Measurements from ENCODE around the gene COG1.

The COG1 gene

DNA sequence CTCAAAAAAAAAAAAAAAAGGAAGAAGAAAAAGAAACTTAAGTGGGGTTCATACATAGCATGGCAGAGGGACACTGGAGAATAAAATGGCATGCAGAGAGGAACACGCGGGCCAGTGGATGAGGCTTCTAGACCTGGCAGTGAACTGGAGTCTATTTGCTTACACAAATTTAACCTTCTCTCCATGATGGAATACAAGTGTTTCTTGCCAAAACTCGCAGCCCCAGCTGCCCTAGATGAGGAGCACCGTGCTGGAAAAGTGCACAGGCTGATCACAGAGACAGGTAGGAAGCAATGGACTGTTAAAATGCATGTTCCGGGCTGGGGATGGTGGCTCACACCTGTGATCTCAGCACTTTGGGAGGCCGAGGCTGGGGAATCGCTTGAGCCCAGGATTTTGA lies 18.7 kb upstream of the COG1 start:
- H3K27ac ChIP-seq (ENCODE audit: low read depth, low read length), result no peak overlapping the region
- no peak overlapping the region for H2AFZ ChIP-seq (ENCODE audit: low read length, unreplicated experiment)
- H3K27me3 ChIP-seq (ENCODE audit: insufficient read depth, low read length), result peaks cover 2% of the 10 kb centered on the region; the same call in 1 of the 2 replicates
- H3K36me3 ChIP-seq (ENCODE audit: insufficient read depth, low read length), result no peaks in the 10 kb centered on the region
- no peak overlapping the region for H3K4me3 ChIP-seq (ENCODE audit: low read depth, low read length)
- H3K4me1 ChIP-seq (ENCODE audit: control insufficient read depth, insufficient read depth, low read length, unreplicated experiment), result no peaks in the 10 kb centered on the region
- H3K79me2 ChIP-seq (ENCODE audit: control insufficient read depth, insufficient read depth, low read length, unreplicated experiment), result no peaks in the 10 kb centered on the region

DNA sequence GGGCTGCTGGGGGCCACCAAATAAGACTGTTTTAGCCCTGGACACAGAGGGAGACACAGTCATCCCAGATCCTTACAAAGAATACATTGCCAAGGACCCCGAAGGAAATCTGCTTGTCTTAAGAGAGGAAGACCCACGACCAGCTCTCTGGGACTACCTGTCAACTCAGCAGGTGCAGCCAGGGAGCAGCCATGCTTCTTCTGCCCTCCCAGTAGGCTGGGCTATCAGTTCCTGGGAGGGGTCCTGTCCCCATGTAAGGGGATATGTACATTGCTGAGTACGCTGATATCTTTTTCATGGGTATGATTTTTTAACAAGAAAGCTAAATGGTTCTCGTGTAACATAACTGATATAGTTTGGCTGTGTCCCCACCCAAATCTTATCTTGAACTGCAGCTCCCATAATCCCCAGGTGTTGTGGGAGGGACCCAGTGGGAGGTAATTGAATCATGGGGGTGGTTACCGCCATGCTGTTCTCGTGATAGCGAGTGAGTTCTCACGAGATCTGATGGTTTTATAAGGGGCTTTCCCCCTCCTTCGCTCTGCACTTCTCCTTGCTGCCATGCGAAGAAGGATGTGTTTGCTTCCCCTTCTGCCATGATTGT lies 16.8 kb upstream of the COG1 start:
- no peak overlapping the region for H3K27ac ChIP-seq (ENCODE audit: low read depth, low read length)
- no peaks in the 10 kb centered on the region for H3K4me1 ChIP-seq (ENCODE audit: control insufficient read depth, insufficient read depth, low read length, unreplicated experiment)
- H3K27me3 ChIP-seq (ENCODE audit: insufficient read depth, low read length), result no peaks in the 10 kb centered on the region
- no peaks in the 10 kb centered on the region for H3K36me3 ChIP-seq (ENCODE audit: insufficient read depth, low read length)
- H2AFZ ChIP-seq (ENCODE audit: low read length, unreplicated experiment), result no peak overlapping the region
- H3K4me3 ChIP-seq (ENCODE audit: low read depth, low read length), result no peak overlapping the region
- no peaks in the 10 kb centered on the region for H3K79me2 ChIP-seq (ENCODE audit: control insufficient read depth, insufficient read depth, low read length, unreplicated experiment)

DNA sequence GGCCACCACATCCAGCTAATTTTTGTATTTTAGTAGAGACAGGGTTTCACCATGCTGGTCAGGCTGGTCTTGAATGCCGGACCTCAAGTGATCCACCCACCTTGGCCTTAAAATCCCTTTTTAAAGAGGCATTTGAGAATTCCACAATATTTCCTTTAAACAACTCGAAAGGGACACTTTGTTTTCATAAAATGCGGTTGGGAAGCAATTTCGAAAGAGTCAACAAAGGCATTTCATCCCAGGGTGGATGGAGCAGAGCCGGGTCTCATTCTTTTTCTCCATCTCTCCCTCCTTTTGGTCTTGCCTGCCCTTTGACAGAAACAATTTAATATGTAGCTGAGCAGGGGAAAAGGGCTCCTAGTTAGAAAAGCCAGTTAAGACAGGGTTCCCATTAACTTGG lies 13.5 kb upstream of the COG1 start:
- no peak overlapping the region for H3K4me3 ChIP-seq (ENCODE audit: low read depth, low read length)
- H2AFZ ChIP-seq (ENCODE audit: low read length, unreplicated experiment), result no peak overlapping the region
- no peaks in the 10 kb centered on the region for H3K79me2 ChIP-seq (ENCODE audit: control insufficient read depth, insufficient read depth, low read length, unreplicated experiment)
- no peaks in the 10 kb centered on the region for H3K36me3 ChIP-seq (ENCODE audit: insufficient read depth, low read length)
- no peak overlapping the region for H3K27ac ChIP-seq (ENCODE audit: low read depth, low read length)
- no peaks in the 10 kb centered on the region for H3K4me1 ChIP-seq (ENCODE audit: control insufficient read depth, insufficient read depth, low read length, unreplicated experiment)
- H3K27me3 ChIP-seq (ENCODE audit: insufficient read depth, low read length), result no peaks in the 10 kb centered on the region

DNA sequence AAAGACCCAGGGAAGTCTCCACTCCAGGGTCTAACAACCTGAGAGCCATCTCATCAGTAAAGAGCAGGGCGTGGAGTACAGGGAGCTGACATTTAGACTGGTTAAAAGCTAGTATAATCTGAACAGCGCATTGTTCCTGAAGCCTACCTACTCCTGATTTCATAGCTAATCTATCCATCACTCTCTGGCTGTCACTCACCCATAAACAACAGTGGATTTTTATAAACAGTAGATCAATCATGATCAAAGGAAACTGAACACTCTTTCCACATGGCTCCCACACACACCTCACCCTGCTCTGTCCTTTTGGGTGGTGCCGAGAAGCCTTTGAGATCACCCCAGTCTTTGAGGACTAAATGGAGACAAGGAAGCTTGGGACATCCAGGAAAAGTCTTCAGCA lies 13.0 kb upstream of the COG1 start:
- H3K4me1 ChIP-seq (ENCODE audit: control insufficient read depth, insufficient read depth, low read length, unreplicated experiment), result no peaks in the 10 kb centered on the region
- no peak overlapping the region for H3K27ac ChIP-seq (ENCODE audit: low read depth, low read length)
- H3K36me3 ChIP-seq (ENCODE audit: insufficient read depth, low read length), result no peaks in the 10 kb centered on the region
- H2AFZ ChIP-seq (ENCODE audit: low read length, unreplicated experiment), result no peak overlapping the region
- H3K27me3 ChIP-seq (ENCODE audit: insufficient read depth, low read length), result no peaks in the 10 kb centered on the region
- no peaks in the 10 kb centered on the region for H3K79me2 ChIP-seq (ENCODE audit: control insufficient read depth, insufficient read depth, low read length, unreplicated experiment)
- H3K4me3 ChIP-seq (ENCODE audit: low read depth, low read length), result no peak overlapping the region

DNA sequence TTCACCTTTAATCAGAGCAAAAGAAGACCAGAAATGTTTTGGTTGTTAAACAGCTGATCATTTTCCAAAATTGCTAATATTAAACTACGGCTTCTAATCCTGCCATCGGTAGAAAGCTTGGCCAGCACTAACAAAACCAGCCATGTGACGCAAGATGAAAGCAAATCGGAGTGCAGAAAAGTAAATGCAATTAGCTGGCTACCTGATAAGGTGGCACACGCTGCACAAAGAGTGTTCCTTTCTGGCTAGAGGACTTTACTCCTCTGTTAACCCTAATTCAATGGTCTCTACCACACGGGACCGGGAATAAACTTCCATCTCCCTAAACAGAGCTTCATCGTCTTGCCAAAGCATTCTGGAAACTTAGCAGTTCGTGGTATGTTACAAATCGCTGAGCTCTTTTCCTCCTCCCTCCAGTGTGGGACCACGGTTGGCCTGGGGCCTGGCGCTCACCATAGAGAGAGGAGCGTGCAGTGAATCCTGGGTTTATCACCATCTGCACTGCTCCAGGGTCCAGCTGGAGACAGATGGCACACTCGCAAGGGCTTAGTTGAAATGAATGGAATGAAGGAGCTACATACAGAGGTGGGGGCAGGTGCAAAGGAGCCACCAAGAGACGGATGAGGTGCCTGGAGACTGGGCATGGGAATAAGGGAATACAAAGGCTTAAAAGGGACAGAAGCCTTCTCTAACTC lies 10.1 kb upstream of the COG1 start:
- no peak overlapping the region for H3K4me3 ChIP-seq (ENCODE audit: low read depth, low read length)
- no peaks in the 10 kb centered on the region for H3K79me2 ChIP-seq (ENCODE audit: control insufficient read depth, insufficient read depth, low read length, unreplicated experiment)
- H3K36me3 ChIP-seq (ENCODE audit: insufficient read depth, low read length), result no peaks in the 10 kb centered on the region
- no peaks in the 10 kb centered on the region for H3K4me1 ChIP-seq (ENCODE audit: control insufficient read depth, insufficient read depth, low read length, unreplicated experiment)
- H3K27me3 ChIP-seq (ENCODE audit: insufficient read depth, low read length), result no peaks in the 10 kb centered on the region
- no peak overlapping the region for H2AFZ ChIP-seq (ENCODE audit: low read length, unreplicated experiment)
- H3K27ac ChIP-seq (ENCODE audit: low read depth, low read length), result no peak overlapping the region

DNA sequence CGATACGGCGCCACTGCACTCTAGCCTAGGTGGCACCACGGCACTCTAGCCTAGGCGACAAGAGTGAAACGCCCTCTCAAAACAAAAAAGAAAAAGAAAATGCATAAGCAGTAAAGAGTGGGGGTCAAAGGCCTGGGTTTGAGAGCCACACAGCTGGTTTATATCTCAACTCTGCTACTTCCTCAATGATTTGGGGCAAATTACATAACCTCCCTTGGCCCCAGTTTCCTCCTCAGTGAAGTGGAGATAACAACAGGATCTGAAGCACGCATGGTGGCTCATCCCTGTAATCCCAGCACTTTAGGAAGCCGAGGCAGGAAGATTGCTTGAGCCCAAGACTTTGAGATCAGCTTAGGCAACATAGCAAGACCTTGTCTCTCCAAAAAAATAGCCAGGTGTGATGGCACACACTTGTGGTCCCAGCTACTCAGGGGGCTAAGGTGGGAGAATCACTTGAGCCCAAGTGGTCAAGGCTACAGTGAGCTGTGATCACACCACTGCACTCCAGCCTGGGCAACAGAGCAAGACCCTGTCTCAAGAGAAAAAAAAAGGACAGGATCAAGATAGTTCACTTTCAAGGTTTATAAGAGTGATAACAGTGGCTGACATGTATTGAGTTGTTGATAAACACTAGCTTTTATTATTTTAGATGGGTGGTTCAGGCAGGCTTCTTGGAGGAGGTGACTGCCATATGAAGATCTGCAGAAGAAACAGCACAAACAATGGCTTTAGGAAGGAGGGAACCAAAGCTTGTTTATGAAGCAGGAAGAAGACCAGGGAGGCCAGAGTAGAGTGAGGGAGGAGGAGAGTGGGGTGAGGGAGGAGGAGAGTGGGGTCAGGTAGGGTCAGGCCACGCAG lies 8.5 kb upstream of the COG1 start:
- no peaks in the 10 kb centered on the region for H3K79me2 ChIP-seq (ENCODE audit: control insufficient read depth, insufficient read depth, low read length, unreplicated experiment)
- H3K4me3 ChIP-seq (ENCODE audit: low read depth, low read length), result no peak overlapping the region
- H3K27ac ChIP-seq (ENCODE audit: low read depth, low read length), result no peak overlapping the region
- no peaks in the 10 kb centered on the region for H3K27me3 ChIP-seq (ENCODE audit: insufficient read depth, low read length)
- no peak overlapping the region for H2AFZ ChIP-seq (ENCODE audit: low read length, unreplicated experiment)
- H3K4me1 ChIP-seq (ENCODE audit: control insufficient read depth, insufficient read depth, low read length, unreplicated experiment), result no peaks in the 10 kb centered on the region
- no peaks in the 10 kb centered on the region for H3K36me3 ChIP-seq (ENCODE audit: insufficient read depth, low read length)

DNA sequence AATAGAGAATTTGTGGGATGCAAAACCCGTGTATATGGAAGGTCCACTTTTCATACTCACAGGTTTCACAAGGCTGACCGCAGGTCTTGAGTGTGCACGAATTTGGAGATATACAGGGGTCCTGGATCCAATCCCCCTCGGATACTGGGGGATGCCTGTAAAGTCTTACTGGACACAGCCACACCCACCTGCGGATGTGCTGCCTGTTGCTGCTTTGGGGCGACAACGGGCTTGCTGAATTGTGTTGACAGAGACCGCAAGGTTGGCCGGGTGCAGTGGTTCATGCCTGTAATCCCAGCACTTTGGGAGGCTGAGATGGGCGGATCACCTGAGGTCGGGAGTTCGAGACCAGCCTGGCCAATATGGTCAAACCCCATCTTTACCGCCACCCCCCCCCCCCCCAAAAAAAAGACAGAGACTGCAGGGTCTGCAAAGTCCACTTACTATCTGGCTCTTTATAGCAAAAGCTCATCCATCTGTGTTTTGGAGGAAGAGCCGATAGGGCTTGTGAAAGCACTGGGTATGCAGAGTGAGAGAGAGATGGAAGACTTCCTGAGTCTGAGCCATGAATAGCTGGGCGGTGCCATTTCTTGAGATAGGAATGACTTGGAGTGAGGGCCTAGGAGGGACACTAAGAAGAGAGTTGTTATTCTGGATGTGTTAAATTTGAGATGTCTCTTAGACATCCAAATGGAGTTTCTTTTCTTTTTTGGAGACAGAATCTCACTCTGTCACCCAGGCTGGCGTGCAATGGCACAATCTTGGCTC lies 6.4 kb upstream of the COG1 start:
- no peaks in the 10 kb centered on the region for H3K4me1 ChIP-seq (ENCODE audit: control insufficient read depth, insufficient read depth, low read length, unreplicated experiment)
- no peak overlapping the region for H3K4me3 ChIP-seq (ENCODE audit: low read depth, low read length)
- H3K27me3 ChIP-seq (ENCODE audit: insufficient read depth, low read length), result no peaks in the 10 kb centered on the region
- no peaks in the 10 kb centered on the region for H3K79me2 ChIP-seq (ENCODE audit: control insufficient read depth, insufficient read depth, low read length, unreplicated experiment)
- no peaks in the 10 kb centered on the region for H3K36me3 ChIP-seq (ENCODE audit: insufficient read depth, low read length)
- H2AFZ ChIP-seq (ENCODE audit: low read length, unreplicated experiment), result no peak overlapping the region
- H3K27ac ChIP-seq (ENCODE audit: low read depth, low read length), result no peak overlapping the region

DNA sequence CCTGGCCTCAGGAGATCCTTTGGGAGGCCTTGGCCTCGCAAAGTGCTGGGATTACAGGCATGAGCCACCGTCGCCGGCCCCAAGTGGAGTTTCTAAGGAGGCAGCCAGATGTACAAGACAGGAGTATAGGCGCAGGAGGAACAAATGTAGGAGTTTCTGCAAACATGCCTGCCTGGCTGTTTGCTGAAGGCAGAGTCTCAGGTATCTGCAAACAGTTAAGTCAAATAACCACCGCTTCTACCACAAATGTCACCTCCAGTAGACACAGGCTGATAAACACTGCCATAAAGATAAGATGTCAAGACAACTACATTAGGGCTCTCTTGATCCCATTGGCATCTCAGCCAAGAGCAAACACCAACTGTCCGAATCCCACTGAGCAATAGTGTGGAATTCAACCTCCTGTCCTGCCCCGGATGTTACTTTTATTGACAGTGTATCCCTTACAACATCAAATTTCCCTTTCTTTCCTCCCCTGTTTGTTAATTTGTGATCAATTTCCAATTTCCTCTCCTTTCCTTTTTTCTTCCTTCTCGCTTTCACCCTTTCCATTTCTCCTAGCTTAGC lies 5.6 kb upstream of the COG1 start:
- no peak overlapping the region for H3K27ac ChIP-seq (ENCODE audit: low read depth, low read length)

DNA sequence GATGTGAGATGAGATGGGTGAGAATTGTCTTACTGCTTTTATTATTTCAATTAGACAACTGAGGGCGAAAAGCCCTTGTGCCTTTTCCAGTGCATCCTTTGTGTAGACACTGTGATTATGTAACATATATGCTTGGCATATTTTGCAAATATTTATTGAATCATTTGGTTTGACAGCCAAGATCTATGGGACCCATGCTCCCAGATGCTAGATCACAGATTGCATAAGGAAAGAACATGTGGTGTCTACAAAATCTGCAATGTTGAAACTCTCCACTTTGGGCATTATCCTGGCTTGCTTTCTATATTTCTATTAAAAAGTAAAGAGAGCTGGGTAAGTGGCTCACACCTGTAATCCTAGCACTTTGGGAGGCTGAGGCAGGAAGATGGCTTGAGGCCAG lies 4.8 kb upstream of the COG1 start:
- H3K36me3 ChIP-seq (ENCODE audit: insufficient read depth, low read length), result no peaks in the 10 kb centered on the region
- H3K27ac ChIP-seq (ENCODE audit: low read depth, low read length), result no peak overlapping the region
- H3K27me3 ChIP-seq (ENCODE audit: insufficient read depth, low read length), result no peaks in the 10 kb centered on the region
- peaks cover 1% of the 10 kb centered on the region for H3K79me2 ChIP-seq (ENCODE audit: control insufficient read depth, insufficient read depth, low read length, unreplicated experiment)
- H2AFZ ChIP-seq (ENCODE audit: low read length, unreplicated experiment), result no peak overlapping the region
- peaks cover 4% of the 10 kb centered on the region for H3K4me1 ChIP-seq (ENCODE audit: control insufficient read depth, insufficient read depth, low read length, unreplicated experiment)
- H3K4me3 ChIP-seq (ENCODE audit: low read depth, low read length), result no peak overlapping the region

More for the DNA sequence above, 5.6 kb upstream of the COG1 start:
- Histone ChIP-seq H3K36me3 (ENCODE audit: insufficient read depth, low read length) (no peaks in the 10 kb centered on the region), H3K27me3 (ENCODE audit: insufficient read depth, low read length) (no peaks in the 10 kb centered on the region), H3K79me2 (ENCODE audit: control insufficient read depth, insufficient read depth, low read length, unreplicated experiment) (no peaks in the 10 kb centered on the region), H3K4me3 (ENCODE audit: low read depth, low read length) (no peak overlapping the region), H3K4me1 (ENCODE audit: control insufficient read depth, insufficient read depth, low read length, unreplicated experiment) (peaks cover 4% of the 10 kb centered on the region), H2AFZ (ENCODE audit: low read length, unreplicated experiment) (no peak overlapping the region)

DNA sequence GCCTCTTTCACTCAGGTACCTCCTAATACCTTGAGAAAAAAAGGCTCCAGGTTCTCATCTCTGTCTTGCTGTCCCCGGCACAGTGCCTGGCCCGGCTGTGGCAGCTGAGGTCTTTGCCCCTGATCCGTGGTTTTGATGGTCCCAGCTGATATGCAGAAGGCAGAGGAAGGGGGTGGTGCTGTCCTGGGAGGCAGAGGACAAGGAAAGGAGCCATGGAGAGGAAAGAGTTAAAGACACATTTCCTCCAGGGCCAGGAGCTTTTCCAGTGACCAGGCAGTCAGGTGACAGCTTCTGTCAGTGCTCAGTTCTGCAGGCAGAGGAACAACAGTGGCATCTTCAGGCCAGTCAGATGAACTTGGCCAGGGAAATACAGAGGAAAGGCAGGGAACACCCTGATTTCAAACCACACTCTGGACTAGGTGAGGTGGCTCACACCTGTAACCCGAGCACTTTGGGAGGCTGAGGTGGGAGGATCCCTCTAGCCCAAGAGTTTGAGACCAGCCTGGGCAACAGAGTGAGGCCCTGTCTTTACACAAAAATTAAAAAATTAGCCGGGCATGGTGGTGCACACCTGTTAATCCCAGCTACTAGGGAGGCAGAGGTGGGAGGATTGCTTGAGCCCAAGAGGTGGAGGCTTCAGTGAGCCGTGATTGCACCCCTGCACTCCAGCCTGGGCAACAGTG lies 3.3 kb upstream of the COG1 start:
- Histone ChIP-seq H3K79me2 (ENCODE audit: control insufficient read depth, insufficient read depth, low read length, unreplicated experiment) (peaks cover 12% of the 10 kb centered on the region), H3K4me1 (ENCODE audit: control insufficient read depth, insufficient read depth, low read length, unreplicated experiment) (peaks cover 5% of the 10 kb centered on the region), H3K27me3 (ENCODE audit: insufficient read depth, low read length) (no peaks in the 10 kb centered on the region), H3K27ac (ENCODE audit: low read depth, low read length) (no peak overlapping the region), H2AFZ (ENCODE audit: low read length, unreplicated experiment) (no peak overlapping the region), H3K36me3 (ENCODE audit: insufficient read depth, low read length) (no peaks in the 10 kb centered on the region), H3K4me3 (ENCODE audit: low read depth, low read length) (no peak overlapping the region)
